Right lobe of liver (tissue), 6 donors: ENCODE measurements around the gene CFAP157. TPM values are rescaled to one million over a fixed set of nuclear protein-coding genes. Genes with fewer than 3 reads are reported as not detected.
A peak's percentile ranks its signal among the peaks of the same experiment; 100 is the strongest.

ENCODE experiments used
- ATAC-seq, 4 donors: fragments of 200-7000 bp; cut with Tn5 transposase; one replicate each; pipeline ENCODE4 v1.9.1; 2020; ENCODE audit warnings: mild to moderate bottlenecking in 4 of 4, moderate library complexity in 4 of 4
- DNase-seq, 3 donors: peaks; one replicate each; pipeline ENCODE4 v3.0.0-alpha.2; 2020
- H3K27ac ChIP-seq, 3 donors: fragments of 200-600 bp; one replicate each; pipeline ENCODE4 v1.8.0; 2022
- H3K27me3 ChIP-seq, 2 donors: fragments of 200-600 bp; one replicate each; pipeline ENCODE4 v1.8.0; 2022
- H3K36me3 ChIP-seq, 4 donors: fragments of 200-600 bp; sonication (generic) in 1 of 4; one replicate each; pipeline versions ENCODE4 v1.5.1 to v1.8.0; 2017 to 2022; ENCODE audit warnings: control low read depth in 1 of 4
- H3K4me1 ChIP-seq, 4 donors: fragments of 200-600 bp; sonication (generic) in 1 of 4; one replicate each; pipeline versions ENCODE4 v1.5.1 to v1.8.0; 2017 to 2022; ENCODE audit warnings: control low read depth in 1 of 4
- H3K4me3 ChIP-seq, 3 donors: fragments of 200-600 bp; one replicate each; pipeline ENCODE4 v1.8.0; 2022
- H3K9me3 ChIP-seq, 4 donors: fragments of 200-600 bp; sonication (generic) in 1 of 4; one replicate each; pipeline versions ENCODE4 v1.5.1 to v1.8.0; 2017 to 2022; ENCODE audit warnings: control low read depth in 1 of 4
- CTCF ChIP-seq, 4 donors: fragments of 200-600 bp in 3 of 4; fragments of 450-650 bp in 1 of 4; IDR thresholded peaks; one replicate each; pipeline versions ENCODE4 v1.5.1 to v1.8.0; 2016 to 2022; ENCODE audit warnings: antibody characterized with exemption in 4 of 4, mild to moderate bottlenecking in 2 of 4
- POLR2A ChIP-seq: fragments of 450-650 bp; IDR thresholded peaks from one replicate; pipeline ENCODE4 v1.6.1; 2017; ENCODE audit warnings: antibody characterized with exemption, mild to moderate bottlenecking
- WGBS: methylation state at CpG from one replicate; pipeline ENCODE4 v1.1.6; 2018; ENCODE audit warnings: low coverage, low lambda C conversion rate; ENCODE audit not compliant: insufficient coverage; ENCODE audit errors: missing lambda C conversion rate; 5-methylcytosine and 5-hydroxymethylcytosine counted together
- intact Hi-C, 2 donors: fragments of 100-400 bp; cut with DNase I; formaldehyde crosslinking; loops; one replicate each; pipeline versions ENCODE4 v1.11.2 to v1.14.1; 2022
- total RNA-seq, 6 experiments: library from RNA; depleted of rRNA in 2 of 6; stranded (reverse); fragments of >200 nt in 2 of 6; fragmentation: NEBNext Ultra II Directional in 3 of 6; extraction: Animal tissue kit (Norgen Biotek cat#: 25700) in 3 of 6; gene quantifications; one replicate each; pipeline versions ENCODE4 v1.1.0 to v1.2.4, GENCODE V29; 2016 to 2023
- donor health status: DM: no; HTN: yes; CAD: no.
- donor health status: DM: no; HTN: no; CAD: no.
- donor health status: DM: no; HTN: no; CAD: no.
- donor health status: DM: no; HTN: yes; CAD: no.
- donor health status: DM: no; HTN: yes; CAD: no.

CFAP157 gene
- total RNA-seq, 6 experiments from 2014 or later, result 0.10 TPM; not detected in 5

GRCh38 chr9:127732444-127732843 lies 25.7 kb downstream of the CFAP157 start:
- no peaks in the 10 kb centered on the region for H3K27me3 ChIP-seq
- no peak overlapping the region for H3K27ac ChIP-seq
- H3K4me3 ChIP-seq, result no peak overlapping the region
- DNase-seq, result no peak
- no peak for ATAC-seq
- no peaks in the 10 kb centered on the region for H3K9me3 ChIP-seq
- TF ChIP-seq POLR2A (no peak), CTCF (IDR thresholded peaks at IDR 0.05) (no peak)
- intact Hi-C loops, result loop anchor here (5.0 to 10.0 kb wide), 3 partner anchors 140 to 145 kb away; partner anchors contain the start of gene AK1 (in 1 of the 2)
- H3K4me1 ChIP-seq, result peaks cover 0 to 6% (median 3%) of the 10 kb centered on the region in 4 donors
- H3K36me3 ChIP-seq, result no peaks in the 10 kb centered on the region
- WGBS, result 60% methylated on average over 1 of the region's 21 CpGs

- ATAC-seq (no peak), DNase-seq (no peak)
- no peak for TF ChIP-seq CTCF (IDR thresholded peaks at IDR 0.05)
- no peak for TF ChIP-seq POLR2A
- H3K36me3 ChIP-seq, result no peaks in the 10 kb centered on the region
- intact Hi-C loops, result loop anchor here (5.0 to 10.0 kb wide), 3 partner anchors 141 to 146 kb away; partner anchors contain the start of gene AK1 (in 1 of the 2)
- H3K27me3 ChIP-seq, result no peaks in the 10 kb centered on the region
- no peak overlapping the region for H3K4me3 ChIP-seq
- 60% methylated on average over 1 of the region's 2 CpGs for WGBS
- H3K27ac ChIP-seq, result no peak overlapping the region
- H3K4me1 ChIP-seq, result peaks cover 0 to 6% (median 3%) of the 10 kb centered on the region in 4 donors
- H3K9me3 ChIP-seq, result no peaks in the 10 kb centered on the region
Measured at GRCh38 chr9:127733614-127734013, 26.8 kb downstream of the CFAP157 start.

- Histone ChIP-seq H3K4me1 (peaks cover 0 to 6% (median 3%) of the 10 kb centered on the region in 4 donors), H3K36me3 (no peaks in the 10 kb centered on the region), H3K4me3 (peak overlapping the region; percentile 79 to 89 (median 87)), H3K9me3 (no peaks in the 10 kb centered on the region), H3K27ac (peak overlapping the region in 2 of 3 donors; percentile 63 to 90), H3K27me3 (no peaks in the 10 kb centered on the region)
- TF ChIP-seq POLR2A, result no peak
- no peak for TF ChIP-seq CTCF (IDR thresholded peaks at IDR 0.05)
- ATAC-seq, result no peak
- no peak for DNase-seq
- WGBS, result 50% methylated on average over 2 of the region's 22 CpGs
- intact Hi-C loops, result loop anchor here (5.0 to 10.0 kb wide), 3 partner anchors 141 to 147 kb away; partner anchors contain the start of gene AK1 (in 1 of the 2)
Measured at GRCh38 chr9:127734247-127734746, 27.5 kb downstream of the CFAP157 start.

GRCh38 chr9:127734747-127735529 lies 28.1 kb downstream of the CFAP157 start, which contains the start of gene TOR2A:
TOR2A (minus strand) TSS chr9:127735294; CDS start chr9:127735270, 24 bp downstream.
- peak within 1 kb of the TSS; percentile 79 to 89 (median 87) for H3K4me3 ChIP-seq
- H3K27ac ChIP-seq, result peak within 1 kb of the TSS; percentile 63 to 90 (median 86)
- H3K27me3 ChIP-seq, result no peaks in the 10 kb centered on the region
- peak; percentile 92 to 98 (median 94) for TF ChIP-seq CTCF (IDR thresholded peaks at IDR 0.05)
- peak; percentile 92 for TF ChIP-seq POLR2A
- ATAC-seq, result peak; percentile 95 to 98 (median 96)
- intact Hi-C loops, result loop anchor here (5.0 to 10.0 kb wide), 4 partner anchors 140 to 187 kb away; partner anchors contain the start of gene AK1 (in 1 of the 2)
- DNase-seq, result peak; percentile 98
- under 1% methylated on average over 28 of the region's 76 CpGs for WGBS
- no peaks in the 10 kb centered on the region for H3K9me3 ChIP-seq
- H3K4me1 ChIP-seq, result peaks cover 0 to 6% (median 3%) of the 10 kb centered on the region in 4 donors
- no peaks in the 10 kb centered on the region for H3K36me3 ChIP-seq
